GM21381 (cell line): Measurements from ENCODE around the gene TMEM190.
A peak's percentile ranks its signal among the peaks of the same experiment; 100 is the strongest.

Experiments used
- ATAC-seq: cut with Tn5 transposase; IDR thresholded peaks from one replicate; pipeline ENCODE4 v1.9.1; 2021; ENCODE audit warnings: mild to moderate bottlenecking, moderate library complexity; ENCODE audit not compliant: unreplicated experiment

Gene TMEM190

DNA sequence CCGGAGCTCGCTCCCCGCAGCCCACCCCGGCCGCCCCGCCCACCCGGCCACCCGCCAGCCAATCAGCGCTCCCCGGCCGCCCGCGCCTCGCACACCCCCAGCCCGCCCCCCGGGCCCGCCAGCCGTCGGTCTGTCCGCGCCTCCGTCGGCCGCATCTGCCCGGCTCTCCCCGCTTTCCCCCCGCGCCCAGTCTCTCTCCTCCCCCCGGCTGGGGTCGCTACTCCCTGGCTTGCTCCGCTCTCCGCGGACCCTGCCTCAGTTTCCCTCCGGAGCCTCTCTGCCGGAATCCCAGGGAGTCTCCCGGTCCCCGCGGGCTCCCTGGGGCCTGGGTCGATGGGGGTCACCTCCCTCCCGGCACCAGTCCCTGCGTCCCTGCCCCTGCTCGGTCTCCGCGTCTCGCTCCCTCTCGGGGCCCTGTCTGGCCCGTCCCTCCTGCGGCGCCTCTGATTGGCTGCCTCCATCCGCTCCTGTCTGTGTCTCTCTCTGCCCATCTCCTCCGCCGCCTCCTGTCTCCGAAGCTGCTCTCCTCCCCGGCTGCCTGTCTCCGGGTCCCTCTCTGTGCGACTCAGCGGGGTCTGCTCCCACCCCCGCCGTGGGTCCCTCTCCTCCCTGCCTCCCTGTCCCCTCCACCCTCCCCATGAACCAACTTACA lies 6.8 kb upstream of the TMEM190 start:
- ATAC-seq, result no peak

DNA sequence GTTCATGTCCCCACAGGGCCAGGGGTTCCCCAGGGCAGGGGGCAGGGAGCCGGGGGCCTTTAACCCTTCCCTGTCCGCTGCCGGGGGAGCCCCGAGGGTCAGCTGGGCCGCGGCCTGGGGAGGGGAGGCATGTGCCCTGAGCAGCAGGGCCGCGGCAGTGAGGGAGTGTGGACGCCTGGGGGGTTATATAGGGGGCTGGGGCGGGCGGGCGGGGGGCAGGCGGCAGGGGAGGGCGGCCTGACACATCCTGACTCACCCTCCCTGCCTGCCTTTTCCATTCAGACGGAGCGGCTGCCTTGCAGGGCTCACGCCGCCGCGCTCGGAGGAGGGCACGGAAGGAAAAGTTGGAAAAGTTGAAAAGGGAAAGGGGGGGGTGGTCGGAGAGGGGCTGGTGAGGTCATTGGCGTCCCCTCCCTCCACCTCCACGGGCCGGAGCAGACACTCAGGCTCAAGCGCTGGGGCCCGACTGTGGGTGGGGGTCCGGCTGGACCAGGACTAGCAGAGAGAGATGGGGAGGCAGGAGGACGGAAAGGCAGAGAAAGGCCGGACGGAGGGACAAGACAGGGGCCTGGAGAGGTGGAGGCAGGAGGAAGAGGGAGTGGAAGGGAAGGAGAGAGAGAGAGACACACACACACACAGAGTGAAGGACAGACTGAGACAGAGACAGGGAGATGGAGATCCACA lies 6.2 kb upstream of the TMEM190 start, which contains the start of gene IL11:
IL11 (minus strand) TSS at position 159 of the 684 bp plus-strand sequence; CDS start at position 6, 153 bp downstream.
- ATAC-seq, result no peak

DNA sequence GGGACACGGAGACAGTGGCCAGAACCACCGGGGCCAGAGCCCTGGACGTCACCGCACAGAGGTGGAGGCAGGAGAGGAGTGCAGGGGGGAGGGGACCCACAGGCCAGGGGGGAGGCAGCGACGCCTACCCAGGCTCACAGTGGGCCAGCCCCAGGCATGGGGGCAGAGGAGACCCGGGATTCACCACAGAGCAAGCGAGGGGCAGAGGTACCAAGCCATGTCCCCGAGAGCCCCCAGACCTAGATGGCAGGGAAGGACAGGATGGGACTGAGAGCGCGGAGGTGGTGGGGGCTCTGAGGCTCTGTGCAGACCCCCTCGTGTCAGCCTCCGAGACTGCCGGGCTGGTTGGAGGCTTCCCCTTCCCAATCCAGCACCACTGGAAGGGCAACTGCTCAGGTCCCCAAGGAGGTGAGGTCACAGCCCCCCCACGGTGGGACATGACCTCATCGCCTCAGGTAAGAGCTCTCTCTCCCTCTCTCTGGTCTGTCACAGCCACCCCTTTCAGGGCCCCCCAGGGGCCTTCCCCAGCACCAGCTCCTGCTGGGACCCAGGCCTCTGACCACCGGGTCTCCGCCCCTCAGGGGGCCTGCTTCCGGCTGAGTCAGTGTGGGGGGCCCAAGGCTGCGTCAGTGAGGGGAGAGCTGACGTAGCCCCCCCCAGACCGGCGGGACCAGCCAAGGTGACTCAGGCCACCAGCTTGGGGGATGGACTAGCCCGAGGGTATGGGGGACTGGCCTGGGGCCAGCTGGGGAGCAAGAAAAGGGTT lies 4.1 kb upstream of the TMEM190 start:
- ATAC-seq, result no peak

DNA sequence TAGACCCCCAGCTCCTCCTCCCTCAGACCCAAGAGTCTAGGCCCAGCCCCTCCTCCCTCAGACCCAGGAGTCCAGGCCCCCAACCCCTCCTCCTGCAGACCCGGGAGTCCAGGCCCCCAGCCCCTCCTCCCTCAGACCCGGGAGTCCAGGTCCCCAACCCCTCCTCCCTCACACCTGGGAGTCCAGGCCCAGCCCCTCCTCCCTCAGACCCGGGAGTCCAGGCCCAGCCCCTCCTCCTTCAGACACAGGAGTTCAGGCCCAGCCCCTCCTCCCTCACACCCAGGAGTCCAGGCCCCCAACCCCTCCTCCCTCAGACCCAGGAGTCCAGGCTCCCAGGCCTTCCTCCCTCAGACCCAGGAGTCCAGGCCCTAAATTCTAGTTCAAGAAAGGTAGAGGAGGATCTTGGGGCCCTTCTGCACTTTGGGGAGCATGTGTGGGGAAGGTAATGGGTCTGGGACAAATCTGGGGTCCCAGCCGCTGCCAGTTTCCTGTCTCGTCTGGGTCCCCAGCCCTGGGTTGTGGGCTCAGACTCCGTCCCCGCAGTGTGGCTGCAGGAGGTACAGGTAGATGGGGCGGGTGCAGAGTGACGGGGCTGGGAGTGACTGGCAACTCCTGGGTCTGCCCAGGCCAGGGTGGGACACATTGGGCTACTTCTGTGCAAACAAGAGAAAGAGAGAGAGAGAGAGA lies 3.2 kb upstream of the TMEM190 start:
- ATAC-seq, result no peak

DNA sequence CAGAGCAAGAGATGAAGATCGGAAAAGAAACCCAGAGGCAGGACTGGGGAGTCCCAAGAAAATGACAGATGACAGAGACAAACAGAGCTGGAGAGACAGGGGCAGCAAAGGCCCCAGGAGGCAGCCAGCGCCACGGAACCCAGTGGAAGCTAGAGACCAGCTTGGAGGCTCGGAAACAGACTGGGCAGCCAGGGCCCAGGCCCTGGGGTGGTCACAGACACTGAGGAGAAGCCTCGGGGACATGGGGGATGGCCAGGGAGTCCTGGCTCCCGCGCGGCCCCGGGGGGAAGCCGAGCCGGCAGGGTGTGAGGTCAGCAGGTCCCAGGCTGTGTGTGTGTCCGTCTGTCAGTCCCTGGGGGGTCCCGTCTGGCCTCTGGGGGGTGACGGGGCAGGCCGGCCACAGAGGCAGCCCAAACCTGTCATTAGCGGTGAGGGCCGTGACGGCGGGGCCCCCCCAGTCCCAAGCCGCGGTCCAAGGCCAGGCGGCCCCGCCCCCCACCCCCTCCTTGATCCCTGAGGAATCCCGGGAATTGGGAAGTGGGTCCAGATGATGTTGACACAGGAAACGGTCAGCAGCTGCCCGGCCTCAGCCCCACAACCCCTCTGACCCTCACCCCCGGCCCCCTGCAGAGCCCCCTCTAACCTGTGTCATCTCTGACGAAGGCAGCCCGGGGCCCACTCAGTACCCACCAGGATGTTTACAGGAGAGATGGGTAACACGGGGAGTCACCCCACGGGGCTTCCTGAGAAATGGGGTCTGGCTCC lies 2.5 kb upstream of the TMEM190 start:
- no peak for ATAC-seq

DNA sequence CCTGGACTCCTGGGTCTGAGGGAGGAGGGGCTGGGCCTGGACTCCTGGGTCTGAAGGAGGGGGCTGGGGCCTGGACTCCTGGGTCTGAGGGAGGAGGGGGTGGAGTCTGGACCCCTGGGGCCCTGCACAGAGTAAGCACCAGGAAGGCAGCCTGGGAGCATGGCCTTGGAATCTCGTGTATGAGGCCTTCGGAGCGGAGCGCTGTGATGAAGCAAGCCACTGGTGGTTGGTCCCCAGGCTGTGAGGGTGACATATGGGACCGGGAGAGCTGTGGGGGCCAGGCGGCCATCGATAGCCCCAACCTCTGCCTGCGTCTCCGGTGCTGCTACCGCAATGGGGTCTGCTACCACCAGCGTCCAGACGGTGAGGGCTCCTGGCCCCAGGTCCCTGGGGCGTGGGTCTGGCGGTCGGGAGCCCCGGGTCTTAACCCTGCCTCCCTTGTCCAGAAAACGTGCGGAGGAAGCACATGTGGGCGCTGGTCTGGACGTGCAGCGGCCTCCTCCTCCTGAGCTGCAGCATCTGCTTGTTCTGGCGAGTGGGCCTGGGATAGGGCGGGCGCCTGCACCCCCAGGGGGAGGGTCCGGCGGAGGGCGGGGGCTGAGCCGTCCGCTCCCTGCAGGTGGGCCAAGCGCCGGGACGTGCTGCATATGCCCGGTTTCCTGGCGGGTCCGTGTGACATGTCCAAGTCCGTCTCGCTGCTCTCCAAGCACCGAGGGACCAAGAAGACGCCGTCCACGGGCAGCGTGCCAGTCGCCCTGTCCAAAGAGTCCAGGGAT lies 918 bp downstream of the TMEM190 start:
- no peak for ATAC-seq

DNA sequence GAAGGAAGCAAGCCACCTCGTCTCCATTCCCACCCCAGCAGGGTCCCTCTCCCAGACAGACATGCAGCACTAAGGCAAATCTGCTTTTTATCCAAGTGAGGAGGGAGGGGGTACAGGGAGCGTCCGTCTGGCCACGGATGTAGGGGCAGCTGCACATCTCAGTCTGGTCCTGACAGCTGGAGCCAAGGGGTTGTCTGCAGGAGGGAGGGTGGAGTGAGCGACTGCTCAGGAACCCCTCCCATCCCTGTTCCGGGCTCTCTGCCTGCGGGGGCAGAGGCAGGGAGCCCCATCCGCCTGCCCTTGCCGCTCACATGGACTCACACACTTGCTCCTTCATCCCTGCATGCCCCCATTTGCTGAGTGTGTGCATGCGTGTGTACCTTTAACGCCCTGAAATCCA lies 2.5 kb downstream of the TMEM190 start:
- no peak for ATAC-seq

DNA sequence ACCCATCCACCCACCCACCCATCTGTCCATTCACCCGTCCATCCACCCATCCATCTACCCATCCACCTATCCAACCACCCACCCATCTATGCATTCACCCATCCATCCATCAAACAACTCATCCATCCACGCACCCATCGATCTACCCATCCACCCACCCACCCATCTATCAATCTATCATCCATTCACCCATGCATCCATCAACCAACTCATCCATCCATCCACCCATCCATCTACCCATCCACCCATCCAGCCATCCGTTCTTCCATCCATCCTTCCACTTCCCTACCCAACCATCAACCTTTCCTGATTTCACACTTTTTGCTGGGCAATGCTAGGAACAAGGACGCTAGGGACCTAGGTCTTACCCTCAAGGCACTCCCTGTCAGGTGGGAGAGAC lies 5.4 kb downstream of the TMEM190 start:
- ATAC-seq, result no peak

DNA sequence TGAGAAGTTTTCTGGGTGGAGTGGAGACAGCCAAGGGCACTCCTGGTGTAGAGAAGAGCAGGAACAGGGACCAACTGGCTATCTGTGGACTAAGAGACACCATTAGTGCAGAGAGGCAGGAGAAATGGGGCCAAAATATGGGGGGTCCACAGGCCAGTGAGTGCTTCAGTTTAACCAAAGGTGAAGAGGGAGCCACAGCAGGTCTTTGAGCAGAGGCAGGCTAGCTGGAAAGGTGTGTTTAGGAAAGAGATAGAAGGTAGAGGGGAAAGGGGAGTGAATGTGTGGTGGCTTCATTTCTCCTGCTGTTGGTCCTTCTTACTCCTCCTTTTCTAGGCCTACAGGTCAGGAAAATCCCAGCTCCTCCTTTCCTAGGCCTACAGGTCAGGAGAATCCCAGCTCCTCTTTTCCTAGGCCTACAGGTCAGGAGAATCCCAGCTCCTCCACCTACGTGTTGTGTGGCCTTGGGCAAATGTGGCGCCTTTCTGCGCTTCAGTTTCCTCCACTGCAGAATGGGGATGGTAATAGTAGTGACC lies 6.0 kb downstream of the TMEM190 start:
- ATAC-seq, result no peak

DNA sequence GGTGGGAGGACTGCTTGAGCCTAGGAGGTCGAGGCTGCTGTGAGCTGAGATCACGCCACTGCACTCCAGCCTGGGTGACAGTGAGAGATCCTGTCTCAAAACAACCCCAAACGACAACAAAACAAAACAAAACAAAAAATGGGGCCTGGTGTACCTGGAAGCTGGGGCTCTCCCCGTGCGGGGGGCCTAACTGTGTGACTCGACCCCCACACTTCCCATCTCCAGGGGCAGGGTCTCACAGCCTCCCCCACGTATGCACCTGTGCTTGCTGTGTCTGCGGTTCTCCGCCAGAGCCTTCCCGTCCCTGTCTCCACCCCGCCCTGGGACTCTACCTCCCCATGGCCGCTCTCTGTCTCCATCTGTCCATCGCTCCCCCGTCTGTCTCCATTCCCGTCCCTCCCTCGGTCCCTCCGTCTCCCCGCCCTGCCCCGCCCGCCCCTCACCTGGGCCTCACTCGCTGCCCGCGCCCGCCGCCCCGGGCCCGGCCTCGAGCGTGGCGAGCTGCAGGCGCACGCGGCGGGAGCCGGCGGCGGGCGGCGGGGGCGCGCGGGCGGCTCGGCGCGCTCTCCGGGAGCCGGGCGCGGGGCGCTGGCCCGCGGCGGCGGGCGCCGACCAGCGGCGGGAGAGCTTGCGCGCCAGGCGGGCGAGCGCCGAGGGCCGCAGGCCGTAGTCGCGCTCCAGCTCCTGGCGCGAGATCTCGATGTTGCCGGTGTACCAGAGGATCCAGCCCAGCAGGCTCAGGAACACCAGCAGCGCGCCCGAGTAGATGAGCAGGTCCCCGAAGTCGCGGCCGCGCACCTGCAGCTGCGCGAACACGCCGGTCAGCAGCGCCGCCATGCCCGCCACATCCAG lies 6.9 kb downstream of the TMEM190 start:
- no peak for ATAC-seq

DNA sequence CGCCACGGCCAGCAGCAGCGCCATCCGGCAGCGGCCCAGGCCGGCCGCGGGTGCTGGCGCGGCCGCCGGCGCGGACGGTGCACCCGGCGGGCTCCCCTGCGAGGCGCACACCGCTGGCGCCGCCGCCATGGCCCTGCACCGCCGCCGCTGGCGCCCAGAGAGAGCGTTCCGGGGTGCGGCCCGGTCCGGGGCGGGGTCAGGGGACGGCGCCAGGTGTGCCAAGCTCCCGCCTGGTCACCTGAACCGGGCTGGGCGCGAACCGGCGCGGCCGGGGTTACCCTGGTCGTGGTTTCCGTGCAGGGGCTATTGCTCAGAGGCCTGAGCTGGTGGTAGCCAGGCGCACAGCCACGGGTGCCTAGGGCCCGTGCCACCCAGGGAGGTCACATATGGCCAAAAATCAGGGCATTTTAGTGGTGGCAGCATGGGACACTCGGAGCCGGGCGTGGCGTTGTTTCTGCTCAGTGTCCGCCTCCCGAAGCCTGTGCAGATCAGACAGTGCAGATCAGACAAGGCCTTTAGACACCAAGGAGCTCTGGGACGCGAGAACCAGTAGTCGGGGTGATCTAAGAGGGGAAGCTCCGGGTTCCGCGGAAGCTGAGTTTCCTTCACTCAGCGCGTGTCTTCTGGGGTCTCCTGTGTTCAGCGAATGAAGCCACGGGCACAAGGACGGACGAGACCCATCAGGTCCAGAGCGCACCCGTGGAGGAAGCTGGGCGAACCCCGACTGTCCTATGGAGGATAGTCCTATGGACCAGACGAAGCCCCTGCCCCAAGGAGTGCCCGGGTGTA lies 7.7 kb downstream of the TMEM190 start, which contains the start of gene TMEM238:
TMEM238 (minus strand) TSS at position 162 of the 789 bp plus-strand sequence; CDS start at position 129, 33 bp downstream.
- ATAC-seq, result no peak

DNA sequence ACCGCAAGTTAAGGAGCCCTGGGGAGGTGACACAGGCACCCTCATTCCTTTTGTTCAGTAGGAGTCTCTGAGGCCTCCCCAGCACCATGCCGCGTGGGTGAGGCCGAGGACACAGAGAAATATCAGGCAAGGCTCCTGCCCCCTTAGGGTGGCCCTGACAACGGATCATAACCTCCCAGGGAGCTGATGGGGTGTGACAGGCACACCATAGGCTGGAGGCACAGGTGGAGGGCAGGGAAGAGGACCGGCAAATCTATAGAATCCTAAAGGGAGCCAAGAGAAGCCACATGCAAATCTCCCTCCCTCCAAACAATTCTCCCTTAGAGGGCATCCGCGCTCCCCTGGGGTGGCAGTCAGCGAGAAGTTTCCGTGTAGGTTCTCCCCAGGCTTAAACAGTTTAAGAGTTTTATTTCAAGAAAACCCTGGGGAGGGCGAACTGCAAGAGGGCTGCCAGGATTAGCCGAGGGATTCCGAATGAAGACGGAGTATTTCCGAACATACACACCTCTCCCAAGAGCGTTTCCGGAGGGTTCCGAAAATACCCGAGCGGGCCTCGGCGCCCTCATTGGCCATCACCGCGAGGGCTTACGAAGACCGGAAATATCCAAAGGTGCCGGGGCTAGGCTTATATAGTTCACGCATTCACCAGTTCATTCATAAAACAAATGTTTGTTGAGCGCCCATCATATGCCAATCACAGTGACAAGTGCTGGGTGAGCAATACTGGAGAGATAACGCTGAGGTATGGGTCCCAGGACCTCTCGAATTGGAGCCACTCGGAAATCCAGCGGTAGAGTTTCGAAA lies 8.5 kb downstream of the TMEM190 start:
- peak; percentile 54 for ATAC-seq

DNA sequence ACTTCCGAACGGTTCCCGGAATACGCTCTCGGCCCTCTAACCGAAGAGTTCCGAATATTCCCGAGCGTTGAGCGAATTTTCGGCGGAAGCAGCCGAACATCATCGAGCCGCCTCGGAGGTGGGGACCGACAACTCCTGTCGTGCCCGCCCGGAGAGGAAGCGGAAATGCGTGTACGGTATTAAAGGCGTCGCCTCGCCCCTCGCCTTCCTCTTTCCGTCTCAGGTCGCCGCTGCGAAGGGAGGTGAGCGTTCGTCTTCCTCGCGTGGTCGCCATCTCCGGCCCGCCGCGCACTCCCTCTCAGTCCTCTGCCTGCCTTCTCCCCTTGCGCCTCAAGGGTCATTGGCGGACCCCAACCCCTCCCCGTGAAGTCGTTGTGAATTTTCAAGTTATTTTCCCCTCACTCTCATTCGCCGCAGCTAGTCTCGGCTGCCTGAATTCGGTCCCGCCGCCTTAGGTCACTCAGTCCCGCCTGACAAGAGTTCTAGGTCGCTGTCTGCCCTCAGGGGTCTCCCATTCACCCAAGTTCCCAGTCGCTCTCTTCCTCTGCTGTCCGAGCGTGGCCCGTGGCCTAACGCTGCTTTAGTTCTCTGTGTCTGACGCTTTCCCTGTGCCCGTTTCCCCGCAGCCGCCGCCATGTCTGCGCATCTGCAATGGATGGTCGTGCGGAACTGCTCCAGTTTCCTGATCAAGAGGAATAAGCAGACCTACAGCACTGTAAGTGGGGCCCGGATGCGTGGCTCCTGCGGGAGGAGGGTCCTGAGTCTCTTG lies 9.3 kb downstream of the TMEM190 start, which contains the start of gene RPL28:
RPL28 (plus strand) TSS at position 209 of the 769 bp plus-strand sequence; CDS start at position 635, 426 bp downstream.
- peak; percentile 73 for ATAC-seq

DNA sequence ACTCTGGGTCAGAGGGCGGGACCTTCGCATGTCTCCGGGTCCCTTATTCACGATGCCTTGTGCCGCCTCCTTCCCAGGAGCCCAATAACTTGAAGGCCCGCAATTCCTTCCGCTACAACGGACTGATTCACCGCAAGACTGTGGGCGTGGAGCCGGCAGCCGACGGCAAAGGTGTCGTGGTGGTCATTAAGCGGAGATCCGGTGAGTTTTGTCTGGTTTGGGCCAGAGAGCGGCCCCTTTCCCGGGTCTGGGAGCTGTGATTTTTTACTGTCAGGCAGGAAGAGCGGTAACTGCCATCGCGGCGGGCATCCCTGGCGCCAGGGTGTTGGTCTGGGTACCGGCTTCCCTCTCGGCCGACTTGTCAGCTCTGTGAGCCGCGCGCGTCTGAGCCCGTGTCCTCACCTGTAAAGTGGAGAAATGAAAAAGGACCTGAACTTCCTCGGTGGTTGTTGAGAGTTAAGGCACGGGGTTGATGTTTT lies 9.9 kb downstream of the TMEM190 start:
- no peak for ATAC-seq

DNA sequence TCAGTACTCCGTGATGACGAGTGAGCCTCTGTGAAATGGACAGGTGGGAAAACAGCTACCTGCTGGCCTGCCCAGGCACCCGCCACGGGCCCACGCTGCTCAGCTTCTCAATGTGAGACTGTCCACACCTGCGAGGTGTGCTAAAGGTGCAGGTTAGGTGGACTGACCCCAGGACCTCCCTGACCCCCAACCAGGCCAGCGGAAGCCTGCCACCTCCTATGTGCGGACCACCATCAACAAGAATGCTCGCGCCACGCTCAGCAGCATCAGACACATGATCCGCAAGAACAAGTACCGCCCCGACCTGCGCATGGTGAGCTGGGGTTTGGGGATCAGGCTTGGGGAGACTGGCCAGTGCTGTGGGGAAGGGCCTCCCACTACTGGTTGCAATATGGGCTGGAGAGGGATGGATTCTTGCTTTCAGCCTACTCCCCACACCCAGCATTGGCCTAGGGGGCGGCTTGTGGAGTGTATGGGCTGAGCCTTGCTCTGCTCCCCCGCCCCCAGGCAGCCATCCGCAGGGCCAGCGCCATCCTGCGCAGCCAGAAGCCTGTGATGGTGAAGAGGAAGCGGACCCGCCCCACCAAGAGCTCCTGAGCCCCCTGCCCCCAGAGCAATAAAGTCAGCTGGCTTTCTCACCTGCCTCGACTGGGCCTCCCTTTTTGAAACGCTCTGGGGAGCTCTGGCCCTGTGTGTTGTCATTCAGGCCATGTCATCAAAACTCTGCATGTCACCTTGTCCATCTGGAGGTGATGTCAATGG lies 11.3 kb downstream of the TMEM190 start:
- ATAC-seq, result no peak
